Measurements from ENCODE around the gene CAMTA2. TPM values are rescaled to one million over a fixed set of nuclear protein-coding genes. Genes with fewer than 3 reads are reported as not detected.
A peak's percentile ranks its signal among the peaks of the same experiment; 100 is the strongest.
"Not testable (repeated sequence)": the region's sequence is repeated elsewhere in the genome, so short reads cannot be mapped to it uniquely, and the experiment has no call there.

CAMTA2 gene
- total RNA-seq, 1 experiment from 2014 or later, result 4.4 TPM

- in situ Hi-C loops (cut with HindIII; ENCODE audit: low pct_unique_long_range_greater_than_20kb, low sequenced_read_pairs), result no loop called here
- no peak for DNase-seq (ENCODE audit: low read depth, low spot score)
These were observed 44.5 kb downstream of the CAMTA2 start for GRCh38 chr17:4942760-4943508.

GRCh38 chr17:4941319-4941610 is 46.2 kb downstream of the CAMTA2 start:
- in situ Hi-C loops (cut with HindIII; ENCODE audit: low pct_unique_long_range_greater_than_20kb, low sequenced_read_pairs), result no loop called here
- DNase-seq (ENCODE audit: low read depth, low spot score), result no peak

- in situ Hi-C loops (cut with HindIII; ENCODE audit: low pct_unique_long_range_greater_than_20kb, low sequenced_read_pairs), result no loop called here
- no peak for DNase-seq (ENCODE audit: low read depth, low spot score)
These were observed 46.7 kb downstream of the CAMTA2 start for GRCh38 chr17:4940555-4941318.

- DNase-seq (ENCODE audit: low read depth, low spot score), result peak; percentile 100
- in situ Hi-C loops (cut with HindIII; ENCODE audit: low pct_unique_long_range_greater_than_20kb, low sequenced_read_pairs), result no loop called here
These were observed 47.5 kb downstream of the CAMTA2 start, which contains the start of the genes RNF167 and SLC25A11 for GRCh38 chr17:4939796-4940554. Gene RNF167, plus strand, starts transcription at chr17:4940268. Its CDS starts 642 bp downstream, at chr17:4940910. Gene SLC25A11, minus strand, starts transcription at chr17:4940046. Its CDS starts 136 bp downstream, at chr17:4939910.

- in situ Hi-C loops (cut with HindIII; ENCODE audit: low pct_unique_long_range_greater_than_20kb, low sequenced_read_pairs), result no loop called here
- no peak for DNase-seq (ENCODE audit: low read depth, low spot score)
These were observed 48.0 kb downstream of the CAMTA2 start for GRCh38 chr17:4939546-4939795.

GRCh38 chr17:4938688-4939545 is 48.6 kb downstream of the CAMTA2 start:
- in situ Hi-C loops (cut with HindIII; ENCODE audit: low pct_unique_long_range_greater_than_20kb, low sequenced_read_pairs), result no loop called here
- DNase-seq (ENCODE audit: low read depth, low spot score), result no peak

GRCh38 chr17:4938069-4938491 is 49.4 kb downstream of the CAMTA2 start:
- in situ Hi-C loops (cut with HindIII; ENCODE audit: low pct_unique_long_range_greater_than_20kb, low sequenced_read_pairs), result no loop called here

GRCh38 chr17:4937553-4937952 is 49.9 kb downstream of the CAMTA2 start:
- no peak for DNase-seq (ENCODE audit: low read depth, low spot score)
- in situ Hi-C loops (cut with HindIII; ENCODE audit: low pct_unique_long_range_greater_than_20kb, low sequenced_read_pairs), result no loop called here

More at GRCh38 chr17:4938069-4938491, 49.4 kb downstream of the CAMTA2 start:
- DNase-seq (ENCODE audit: low read depth, low spot score), result no peak

GRCh38 chr17:4936436-4936835 is 51.0 kb downstream of the CAMTA2 start:
- in situ Hi-C loops (cut with HindIII; ENCODE audit: low pct_unique_long_range_greater_than_20kb, low sequenced_read_pairs), result no loop called here
- no peak for DNase-seq (ENCODE audit: low read depth, low spot score)

- in situ Hi-C loops (cut with HindIII; ENCODE audit: low pct_unique_long_range_greater_than_20kb, low sequenced_read_pairs), result no loop called here
- no peak for DNase-seq (ENCODE audit: low read depth, low spot score)
These were observed 51.8 kb downstream of the CAMTA2 start for GRCh38 chr17:4935650-4936049.

GRCh38 chr17:4934173-4934979 is 53.1 kb downstream of the CAMTA2 start:
- in situ Hi-C loops (cut with HindIII; ENCODE audit: low pct_unique_long_range_greater_than_20kb, low sequenced_read_pairs), result no loop called here
- peak; percentile 47 for DNase-seq (ENCODE audit: low read depth, low spot score)

- DNase-seq (ENCODE audit: low read depth, low spot score), result no peak
- in situ Hi-C loops (cut with HindIII; ENCODE audit: low pct_unique_long_range_greater_than_20kb, low sequenced_read_pairs), result no loop called here
These were observed 53.8 kb downstream of the CAMTA2 start for GRCh38 chr17:4933646-4934045.

- in situ Hi-C loops (cut with HindIII; ENCODE audit: low pct_unique_long_range_greater_than_20kb, low sequenced_read_pairs), result no loop called here
- DNase-seq (ENCODE audit: low read depth, low spot score), result no peak
These were observed 54.7 kb downstream of the CAMTA2 start for GRCh38 chr17:4932756-4933155.

- DNase-seq (ENCODE audit: low read depth, low spot score), result no peak
- in situ Hi-C loops (cut with HindIII; ENCODE audit: low pct_unique_long_range_greater_than_20kb, low sequenced_read_pairs), result no loop called here
These were observed 55.5 kb downstream of the CAMTA2 start, which contains the start of gene GP1BA for GRCh38 chr17:4931963-4932362. Gene GP1BA, plus strand, starts transcription at chr17:4932277. Its CDS starts 328 bp downstream, at chr17:4932605.

- no peak for DNase-seq (ENCODE audit: low read depth, low spot score)
- in situ Hi-C loops (cut with HindIII; ENCODE audit: low pct_unique_long_range_greater_than_20kb, low sequenced_read_pairs), result no loop called here
These were observed 58.6 kb downstream of the CAMTA2 start for GRCh38 chr17:4928881-4929280.

- DNase-seq (ENCODE audit: low read depth, low spot score); in situ Hi-C loops (cut with HindIII; ENCODE audit: low pct_unique_long_range_greater_than_20kb, low sequenced_read_pairs): not testable (repeated sequence)
These were observed 60.7 kb downstream of the CAMTA2 start for GRCh38 chr17:4926577-4927335.
